ENCODE data around the gene C17orf107.
"Not testable (repeated sequence)": the region's sequence is repeated elsewhere in the genome, so short reads cannot be mapped to it uniquely, and the experiment has no call there.

C17orf107 gene

DNA sequence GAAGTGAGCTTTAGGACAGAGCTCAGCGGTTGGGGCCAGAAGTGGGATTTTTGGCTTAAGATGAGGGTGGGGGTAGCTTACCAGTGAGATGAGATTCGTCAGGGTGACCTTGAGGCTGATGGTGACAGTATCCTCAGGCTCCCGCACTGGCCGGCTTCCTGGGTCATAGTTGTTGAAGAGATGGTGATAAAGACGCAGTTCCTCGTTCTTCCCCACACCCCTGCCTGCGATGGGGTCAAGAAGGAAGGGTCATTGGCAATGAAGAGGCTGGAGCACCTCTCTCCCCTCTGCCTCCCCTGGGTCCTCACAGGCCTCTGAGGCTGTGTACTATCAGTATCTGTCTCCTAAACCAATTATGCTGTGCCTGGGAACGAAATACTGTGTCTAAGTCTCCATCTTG is 3.2 kb downstream of the C17orf107 start:
- H3K4me3 ChIP-seq (ENCODE audit: low read length): no peak overlapping the region
- H3K36me3 ChIP-seq (ENCODE audit: control insufficient read depth, low read depth, low read length): no peaks in the 10 kb centered on the region
- no peaks in the 10 kb centered on the region for H3K27me3 ChIP-seq (ENCODE audit: control insufficient read depth, insufficient read depth, low read length)
- H3K9me3 ChIP-seq (ENCODE audit: control insufficient read depth, low read depth, low read length): no peaks in the 10 kb centered on the region
- no peak overlapping the region for H3K27ac ChIP-seq (ENCODE audit: low read length)
- no peak overlapping the region for H3K9ac ChIP-seq (ENCODE audit: low read length)
- H3K4me1 ChIP-seq (ENCODE audit: control insufficient read depth, low read depth, low read length): no peaks in the 10 kb centered on the region

DNA sequence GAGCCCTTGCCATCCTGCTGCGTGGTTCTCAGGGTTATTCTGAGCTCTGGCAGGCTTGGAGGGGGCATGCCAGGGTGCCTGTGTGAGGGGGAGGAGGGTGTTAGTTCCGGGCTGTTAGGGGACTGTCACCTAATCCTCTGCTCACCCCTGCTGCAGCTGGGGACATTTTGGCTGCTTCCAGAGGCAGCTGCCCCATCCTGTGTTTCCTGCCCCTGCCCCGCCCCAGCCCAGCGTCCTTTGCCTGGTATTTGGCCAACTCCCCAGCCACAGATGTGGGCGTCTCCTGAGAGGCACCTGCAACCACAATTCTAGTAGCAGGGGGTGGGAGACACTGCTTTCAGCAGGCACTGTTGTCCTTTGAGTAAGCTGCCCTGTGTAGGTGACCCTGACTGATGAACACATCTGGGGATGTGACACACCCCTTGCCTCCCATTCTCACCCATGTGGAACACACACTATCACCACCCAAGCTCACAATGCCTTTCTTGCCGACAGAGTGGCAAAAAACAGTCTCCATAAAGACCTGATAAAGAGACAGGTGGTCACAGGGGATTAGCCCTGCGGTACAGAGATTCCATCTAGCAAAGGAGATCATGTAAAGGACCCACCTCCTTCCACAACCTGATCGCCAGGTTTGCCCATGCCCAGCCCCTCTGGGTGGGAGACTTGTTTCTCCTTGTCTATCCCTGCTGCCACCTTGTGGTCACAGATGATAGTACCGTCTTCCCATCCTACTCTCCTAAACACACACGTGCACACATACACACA is 3.9 kb downstream of the C17orf107 start, which contains the start of gene CHRNE:
CHRNE (minus strand) TSS at position 48 of the 768 bp plus-strand sequence; CDS start at position 13, 35 bp downstream.
- Histone ChIP-seq H3K36me3 (ENCODE audit: control insufficient read depth, low read depth, low read length) (no peaks in the 10 kb centered on the region), H3K27ac (ENCODE audit: low read length) (no peak within 1 kb of the TSS), H3K9me3 (ENCODE audit: control insufficient read depth, low read depth, low read length) (no peaks in the 10 kb centered on the region), H3K27me3 (ENCODE audit: control insufficient read depth, insufficient read depth, low read length) (no peaks in the 10 kb centered on the region), H3K9ac (ENCODE audit: low read length) (no peak within 1 kb of the TSS), H3K4me1 (ENCODE audit: control insufficient read depth, low read depth, low read length) (no peaks in the 10 kb centered on the region), H3K4me3 (ENCODE audit: low read length) (no peak within 1 kb of the TSS)

DNA sequence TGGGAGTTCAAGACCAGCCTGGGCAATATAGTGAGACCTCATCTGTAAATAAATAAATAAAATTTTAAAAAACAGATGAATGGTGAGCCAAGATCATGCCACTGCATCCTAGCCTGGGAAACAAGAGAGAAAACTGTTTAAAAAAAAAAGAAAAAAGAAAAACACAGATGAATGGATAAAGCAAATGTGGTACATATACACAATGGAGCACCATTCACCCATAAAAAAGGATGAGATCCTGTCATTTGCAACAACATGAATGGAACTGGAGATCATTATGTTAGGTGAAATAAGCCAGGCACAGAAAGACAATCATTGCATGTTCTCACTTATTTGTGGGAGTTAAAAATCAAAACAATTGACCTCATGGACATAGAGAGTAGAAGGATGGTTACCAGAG is 7.3 kb downstream of the C17orf107 start:
- H3K36me3 ChIP-seq (ENCODE audit: control insufficient read depth, low read depth, low read length); H3K9me3 ChIP-seq (ENCODE audit: control insufficient read depth, low read depth, low read length); H3K27me3 ChIP-seq (ENCODE audit: control insufficient read depth, insufficient read depth, low read length); H3K27ac ChIP-seq (ENCODE audit: low read length); H3K9ac ChIP-seq (ENCODE audit: low read length); H3K4me3 ChIP-seq (ENCODE audit: low read length): not testable (repeated sequence)
- H3K4me1 ChIP-seq (ENCODE audit: control insufficient read depth, low read depth, low read length): peaks cover 10% of the 10 kb centered on the region

DNA sequence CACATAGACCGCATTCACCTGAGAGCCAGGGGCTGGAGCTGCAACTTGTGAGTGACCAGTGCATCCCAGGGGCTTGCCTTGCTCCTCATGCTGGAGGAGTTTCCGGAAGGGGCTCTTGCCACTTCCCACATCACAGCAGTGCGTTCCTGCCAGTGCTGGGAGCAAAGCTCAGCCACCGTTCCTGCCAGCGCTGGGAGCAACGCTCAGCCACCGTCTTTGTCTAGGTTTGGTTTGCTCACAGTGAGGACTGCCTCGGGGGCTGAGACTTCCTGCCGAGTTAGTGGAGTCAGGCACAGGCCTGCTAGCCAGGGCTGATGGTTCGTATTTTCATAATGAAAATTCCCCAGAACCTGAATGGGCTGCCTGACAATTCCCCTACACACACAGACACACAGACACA is 9.0 kb downstream of the C17orf107 start:
- Histone ChIP-seq H3K27ac (ENCODE audit: low read length) (no peak overlapping the region), H3K27me3 (ENCODE audit: control insufficient read depth, insufficient read depth, low read length) (no peaks in the 10 kb centered on the region), H3K4me3 (ENCODE audit: low read length) (no peak overlapping the region), H3K4me1 (ENCODE audit: control insufficient read depth, low read depth, low read length) (peaks cover 10% of the 10 kb centered on the region), H3K9ac (ENCODE audit: low read length) (no peak overlapping the region), H3K36me3 (ENCODE audit: control insufficient read depth, low read depth, low read length) (no peaks in the 10 kb centered on the region), H3K9me3 (ENCODE audit: control insufficient read depth, low read depth, low read length) (no peaks in the 10 kb centered on the region)

DNA sequence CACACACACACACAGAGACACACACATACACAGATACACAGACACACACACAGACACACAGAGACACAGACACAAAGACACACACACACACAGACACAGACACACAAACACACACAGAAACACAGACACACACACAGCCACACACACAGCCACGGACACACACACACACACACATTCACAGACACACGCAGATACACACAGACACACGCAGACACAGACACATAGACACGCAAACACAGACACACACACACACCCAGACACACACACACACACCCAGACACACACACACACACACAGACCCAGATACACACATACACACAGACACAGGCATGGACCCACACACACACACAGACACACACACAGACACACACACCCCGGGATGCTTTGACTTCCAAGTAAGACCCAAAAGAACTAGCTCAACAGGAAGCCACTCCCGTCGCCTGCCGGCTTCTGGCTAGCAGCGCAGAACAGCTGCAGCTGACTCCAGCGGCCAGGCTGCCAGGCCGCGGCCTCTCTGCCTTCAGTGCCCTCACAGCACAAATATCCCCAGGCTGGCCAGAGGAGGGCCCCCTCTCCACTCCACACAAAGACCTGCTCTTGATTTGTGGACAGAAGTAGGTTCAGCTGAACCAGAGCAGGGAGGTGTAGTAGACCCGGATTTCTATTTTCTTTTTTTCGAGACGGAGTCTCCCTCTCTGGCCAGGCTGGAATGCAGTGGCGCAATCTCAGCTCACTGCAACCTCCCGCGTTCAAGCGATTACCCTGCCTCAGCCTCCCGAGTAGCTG is 9.6 kb downstream of the C17orf107 start:
- Histone ChIP-seq H3K9ac (ENCODE audit: low read length) (no peak overlapping the region), H3K36me3 (ENCODE audit: control insufficient read depth, low read depth, low read length) (no peaks in the 10 kb centered on the region), H3K9me3 (ENCODE audit: control insufficient read depth, low read depth, low read length) (no peaks in the 10 kb centered on the region), H3K4me3 (ENCODE audit: low read length) (no peak overlapping the region), H3K27ac (ENCODE audit: low read length) (no peak overlapping the region), H3K4me1 (ENCODE audit: control insufficient read depth, low read depth, low read length) (peaks cover 10% of the 10 kb centered on the region), H3K27me3 (ENCODE audit: control insufficient read depth, insufficient read depth, low read length) (no peaks in the 10 kb centered on the region)

DNA sequence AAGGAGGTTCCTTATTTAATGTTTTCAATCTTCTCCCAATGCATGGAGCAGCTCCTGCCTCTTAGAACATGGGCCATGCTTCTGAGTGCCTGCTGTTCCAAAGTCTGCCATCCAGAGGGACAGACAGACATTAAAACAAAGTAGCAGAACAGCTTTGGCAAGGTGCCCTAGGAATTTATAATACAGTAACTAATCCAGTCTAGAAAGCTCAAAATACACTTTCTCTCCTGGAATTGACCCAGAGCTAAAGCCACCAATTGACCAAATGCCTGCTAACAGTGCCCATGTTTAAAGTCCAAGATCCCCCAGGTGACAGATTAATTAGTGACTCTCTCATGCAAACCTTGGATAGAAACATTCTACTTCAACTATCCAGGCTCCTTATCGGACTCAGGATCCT is 14.7 kb downstream of the C17orf107 start:
- H3K4me3 ChIP-seq (ENCODE audit: low read length): no peak overlapping the region
- H3K27ac ChIP-seq (ENCODE audit: low read length): no peak overlapping the region
- H3K9ac ChIP-seq (ENCODE audit: low read length): no peak overlapping the region
- H3K27me3 ChIP-seq (ENCODE audit: control insufficient read depth, insufficient read depth, low read length): no peaks in the 10 kb centered on the region
- no peaks in the 10 kb centered on the region for H3K9me3 ChIP-seq (ENCODE audit: control insufficient read depth, low read depth, low read length)
- peaks cover 5% of the 10 kb centered on the region for H3K4me1 ChIP-seq (ENCODE audit: control insufficient read depth, low read depth, low read length)
- no peaks in the 10 kb centered on the region for H3K36me3 ChIP-seq (ENCODE audit: control insufficient read depth, low read depth, low read length)

DNA sequence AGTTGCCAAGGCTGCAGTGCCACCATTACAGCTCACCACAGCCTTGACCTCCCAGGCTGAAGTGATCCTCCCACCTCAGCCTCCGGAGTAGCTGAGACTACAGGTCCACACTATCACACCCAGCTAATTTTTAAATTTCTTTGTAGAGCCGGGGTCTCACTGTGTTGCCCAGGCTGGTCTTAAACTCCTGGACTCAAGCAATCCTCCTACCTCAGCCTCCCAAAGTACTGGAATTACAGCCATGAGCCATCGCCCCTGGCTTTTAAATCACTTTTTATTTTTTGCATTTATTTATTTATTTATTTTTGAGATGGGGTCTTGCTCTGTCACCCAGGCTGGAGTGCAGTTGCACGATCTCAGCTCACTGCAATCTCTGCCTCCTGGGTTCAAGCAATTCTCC is 15.2 kb downstream of the C17orf107 start:
- H3K9me3 ChIP-seq (ENCODE audit: control insufficient read depth, low read depth, low read length); H3K27ac ChIP-seq (ENCODE audit: low read length); H3K36me3 ChIP-seq (ENCODE audit: control insufficient read depth, low read depth, low read length); H3K4me1 ChIP-seq (ENCODE audit: control insufficient read depth, low read depth, low read length); H3K9ac ChIP-seq (ENCODE audit: low read length); H3K4me3 ChIP-seq (ENCODE audit: low read length); H3K27me3 ChIP-seq (ENCODE audit: control insufficient read depth, insufficient read depth, low read length): not testable (repeated sequence)

DNA sequence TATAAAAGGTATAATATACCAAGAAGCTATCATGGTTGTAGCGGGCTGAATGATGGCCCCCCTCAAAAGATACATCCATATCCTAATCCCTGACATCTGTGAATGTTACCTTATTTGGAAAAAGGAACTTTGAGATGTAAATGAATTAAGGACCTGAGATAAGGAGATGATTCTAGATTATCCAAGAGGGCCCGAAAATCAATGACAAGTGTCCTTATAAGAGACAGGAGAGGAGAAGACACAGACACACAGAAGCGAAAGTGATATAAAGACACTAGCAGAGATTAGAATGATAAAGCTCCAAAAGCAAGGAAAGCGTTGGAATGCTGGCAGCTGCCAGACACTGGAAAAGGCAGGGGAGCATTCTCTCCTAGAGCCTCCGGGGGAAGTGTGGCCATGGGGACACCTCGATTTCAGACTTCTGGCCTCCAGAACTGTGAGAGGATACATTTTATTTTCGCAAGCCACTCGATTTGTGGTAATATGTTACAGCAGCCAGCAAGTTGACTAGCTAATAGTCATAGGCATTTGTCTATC is 20.2 kb downstream of the C17orf107 start:
- Histone ChIP-seq H3K27me3 (ENCODE audit: control insufficient read depth, insufficient read depth, low read length) (no peaks in the 10 kb centered on the region), H3K4me1 (ENCODE audit: control insufficient read depth, low read depth, low read length) (peaks cover 3% of the 10 kb centered on the region), H3K9ac (ENCODE audit: low read length) (no peak overlapping the region), H3K27ac (ENCODE audit: low read length) (no peak overlapping the region), H3K9me3 (ENCODE audit: control insufficient read depth, low read depth, low read length) (no peaks in the 10 kb centered on the region), H3K4me3 (ENCODE audit: low read length) (no peak overlapping the region), H3K36me3 (ENCODE audit: control insufficient read depth, low read depth, low read length) (no peaks in the 10 kb centered on the region)

DNA sequence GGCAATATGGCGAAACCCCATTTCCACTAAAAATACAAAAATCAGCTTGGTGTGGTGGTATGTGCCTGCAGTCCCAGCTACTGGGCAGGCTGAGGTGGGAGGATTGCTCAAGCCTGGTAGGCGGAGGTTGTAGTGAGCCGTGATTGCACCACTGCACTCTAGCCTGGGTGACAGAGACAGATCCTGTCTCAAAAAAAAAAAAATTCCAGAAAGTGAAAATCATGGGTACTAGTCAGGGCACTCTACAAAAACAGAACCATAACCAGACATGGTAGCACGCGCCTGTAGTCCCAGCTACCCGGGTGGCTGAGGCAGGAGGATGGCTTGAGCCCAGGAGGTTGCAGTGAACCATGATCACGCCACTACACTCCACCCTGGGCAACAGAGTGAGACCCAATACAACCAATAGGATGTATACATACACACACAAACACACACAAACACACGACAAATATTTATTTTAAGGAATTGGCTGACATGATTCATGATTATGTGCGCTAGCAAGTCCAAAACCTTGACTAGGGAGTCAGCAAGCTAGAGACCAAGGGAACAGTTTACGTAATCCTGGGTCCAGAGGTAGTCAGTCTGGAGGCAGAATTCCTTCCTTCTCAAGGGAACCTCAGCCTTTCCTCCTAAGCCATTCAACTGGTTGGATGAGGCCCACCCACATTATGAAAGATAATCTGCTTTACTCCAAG is 21.2 kb downstream of the C17orf107 start:
- peaks cover 3% of the 10 kb centered on the region for H3K4me1 ChIP-seq (ENCODE audit: control insufficient read depth, low read depth, low read length)
- no peaks in the 10 kb centered on the region for H3K9me3 ChIP-seq (ENCODE audit: control insufficient read depth, low read depth, low read length)
- H3K9ac ChIP-seq (ENCODE audit: low read length): no peak overlapping the region
- H3K27ac ChIP-seq (ENCODE audit: low read length): no peak overlapping the region
- no peak overlapping the region for H3K4me3 ChIP-seq (ENCODE audit: low read length)
- no peaks in the 10 kb centered on the region for H3K36me3 ChIP-seq (ENCODE audit: control insufficient read depth, low read depth, low read length)
- no peaks in the 10 kb centered on the region for H3K27me3 ChIP-seq (ENCODE audit: control insufficient read depth, insufficient read depth, low read length)

DNA sequence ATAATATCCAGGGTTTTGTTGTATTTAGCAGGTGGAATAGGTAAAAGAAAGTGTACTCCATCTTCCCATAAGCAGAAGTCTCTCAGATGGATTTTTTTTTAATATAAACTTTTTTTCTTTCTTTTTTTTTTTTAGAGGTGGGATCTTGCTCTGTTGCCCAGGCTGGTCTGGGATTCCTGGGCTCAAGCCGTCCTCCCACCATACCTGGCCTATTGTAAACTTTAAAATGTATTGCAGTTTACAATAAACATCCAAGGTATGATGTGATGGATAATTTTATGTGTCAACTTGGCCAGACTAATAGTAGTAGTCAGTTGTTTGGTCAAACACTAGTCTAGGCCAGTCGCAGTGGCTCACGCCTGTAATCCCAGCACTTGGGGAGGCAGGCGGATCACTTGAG is 22.0 kb downstream of the C17orf107 start:
- Histone ChIP-seq H3K27me3 (ENCODE audit: control insufficient read depth, insufficient read depth, low read length) (no peaks in the 10 kb centered on the region), H3K9me3 (ENCODE audit: control insufficient read depth, low read depth, low read length) (no peaks in the 10 kb centered on the region), H3K4me1 (ENCODE audit: control insufficient read depth, low read depth, low read length) (peaks cover 3% of the 10 kb centered on the region), H3K4me3 (ENCODE audit: low read length) (no peak overlapping the region), H3K27ac (ENCODE audit: low read length) (no peak overlapping the region), H3K36me3 (ENCODE audit: control insufficient read depth, low read depth, low read length) (no peaks in the 10 kb centered on the region), H3K9ac (ENCODE audit: low read length) (no peak overlapping the region)

DNA sequence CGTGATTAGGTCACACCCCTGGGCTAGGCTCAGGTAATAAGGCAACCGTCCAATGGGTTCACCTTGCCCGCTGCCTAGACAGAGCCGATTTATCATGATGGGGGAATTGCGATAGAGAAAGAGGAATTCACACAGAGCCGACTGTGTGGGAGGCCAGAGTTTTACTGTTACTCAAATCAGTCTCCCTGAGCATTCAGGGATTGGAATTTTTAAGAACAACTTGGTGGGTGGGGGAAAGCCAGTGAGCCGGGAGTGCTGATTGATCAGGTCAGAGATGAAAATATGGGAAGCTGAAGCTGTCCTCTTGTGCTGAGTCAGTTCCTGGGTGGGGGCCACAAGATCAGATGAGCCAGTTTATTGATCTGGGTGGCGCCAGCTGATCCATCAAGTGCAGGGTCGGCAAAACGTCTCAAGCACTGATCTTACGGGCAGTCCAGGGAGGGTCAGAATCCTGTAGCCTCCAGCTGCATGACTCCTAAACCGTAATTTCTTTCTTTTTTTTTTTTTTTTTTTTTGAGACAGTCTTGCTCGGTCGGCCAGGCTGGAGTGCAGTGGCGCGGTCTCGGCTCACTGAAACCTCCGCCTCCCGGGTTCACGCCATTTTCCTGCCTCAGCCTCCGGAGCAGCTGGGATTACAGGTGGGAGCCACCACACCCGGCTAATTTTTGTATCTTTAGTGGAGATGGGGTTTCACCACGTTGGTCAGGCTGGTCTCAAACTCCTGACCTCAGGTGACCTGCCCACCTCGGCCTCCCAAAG is 27.4 kb downstream of the C17orf107 start:
- H3K27me3 ChIP-seq (ENCODE audit: control insufficient read depth, insufficient read depth, low read length); H3K4me3 ChIP-seq (ENCODE audit: low read length); H3K9ac ChIP-seq (ENCODE audit: low read length); H3K36me3 ChIP-seq (ENCODE audit: control insufficient read depth, low read depth, low read length); H3K4me1 ChIP-seq (ENCODE audit: control insufficient read depth, low read depth, low read length); H3K9me3 ChIP-seq (ENCODE audit: control insufficient read depth, low read depth, low read length); H3K27ac ChIP-seq (ENCODE audit: low read length): not testable (repeated sequence)
